Frontal cortex (tissue), 4 donors: ENCODE results near the gene KAZN. TPM values are rescaled to one million over a fixed set of nuclear protein-coding genes. Genes with fewer than 3 reads are reported as not detected.
"Not testable (repeated sequence)": the region's sequence is repeated elsewhere in the genome, so short reads cannot be mapped to it uniquely, and the experiment has no call there.

Experiments used
- DNase-seq, 2 donors: peaks; one replicate each; pipeline ENCODE4 v3.0.0; 2012; ENCODE audit warnings: low spot score in 2 of 2
- FAIRE-seq: peaks from 2 replicates; lab custom pipeline; 2012; peaks lifted over from hg19 to GRCh38; lab: Jason Lieb, UNC
- total RNA-seq: library from RNA; depleted of rRNA; stranded (reverse); fragments of >200 nt; gene quantifications from one replicate; pipeline ENCODE4 v1.2.3, GENCODE V29; 2014
- donor health status: control.
- donor health status: control.
- donor health status: control.

The KAZN gene
- total RNA-seq, 1 donor from 2014 or later, result 17.1 TPM

- no peak for DNase-seq
- FAIRE-seq, result no peak
Observed at GRCh38 chr1:14951766-14952165, 353.3 kb downstream of the KAZN start.

- FAIRE-seq (no peak), DNase-seq (no peak)
Observed at GRCh38 chr1:14952626-14953314, 354.3 kb downstream of the KAZN start.

- no peak for DNase-seq
- FAIRE-seq, result no peak
Observed at GRCh38 chr1:14954210-14954609, 355.7 kb downstream of the KAZN start.

GRCh38 chr1:14954930-14955329, 356.4 kb downstream of the KAZN start:
- DNase-seq, result no peak
- no peak for FAIRE-seq

- FAIRE-seq, result no peak
- DNase-seq, result no peak
Observed at GRCh38 chr1:14955402-14955801, 356.9 kb downstream of the KAZN start.

- DNase-seq (no peak), FAIRE-seq (no peak)
Observed at GRCh38 chr1:14955976-14956375, 357.5 kb downstream of the KAZN start.

GRCh38 chr1:14956579-14957195, 358.2 kb downstream of the KAZN start:
- DNase-seq (no peak), FAIRE-seq (no peak)

- FAIRE-seq, result no peak
- no peak for DNase-seq
Observed at GRCh38 chr1:14957375-14958098, 359.1 kb downstream of the KAZN start.

GRCh38 chr1:14958249-14959058, 360.0 kb downstream of the KAZN start:
- FAIRE-seq, result no peak
- DNase-seq, result no peak

- FAIRE-seq (no peak), DNase-seq (no peak)
Observed at GRCh38 chr1:14959059-14959694, 360.7 kb downstream of the KAZN start.

GRCh38 chr1:14961661-14962267, 363.3 kb downstream of the KAZN start:
- FAIRE-seq (no peak), DNase-seq (no peak)

- no peak for DNase-seq
- FAIRE-seq, result no peak
Observed at GRCh38 chr1:14962407-14962806, 363.9 kb downstream of the KAZN start.

GRCh38 chr1:14963791-14964710, 365.6 kb downstream of the KAZN start:
- not testable (repeated sequence) for DNase-seq, FAIRE-seq

- FAIRE-seq, result no peak
Observed at GRCh38 chr1:14964711-14965055, 366.2 kb downstream of the KAZN start.

GRCh38 chr1:14968251-14968851, 369.9 kb downstream of the KAZN start:
- DNase-seq (peak; percentile 33 to 64), FAIRE-seq (no peak)

More at GRCh38 chr1:14964711-14965055, 366.2 kb downstream of the KAZN start:
- DNase-seq, result no peak

- FAIRE-seq (no peak), DNase-seq (no peak)
Observed at GRCh38 chr1:14969006-14969405, 370.5 kb downstream of the KAZN start.

GRCh38 chr1:14970115-14970798, 371.8 kb downstream of the KAZN start:
- DNase-seq (no peak), FAIRE-seq (no peak)

- FAIRE-seq (no peak), DNase-seq (no peak)
Observed at GRCh38 chr1:14970799-14971141, 372.3 kb downstream of the KAZN start.
